ENCODE data around the gene TEX48. TPM values are rescaled to one million over a fixed set of nuclear protein-coding genes. Genes with fewer than 3 reads are reported as not detected.
A peak's percentile ranks its signal among the peaks of the same experiment; 100 is the strongest.

Gene TEX48
- total RNA-seq, 1 donor from 2014 or later: not detected

DNA sequence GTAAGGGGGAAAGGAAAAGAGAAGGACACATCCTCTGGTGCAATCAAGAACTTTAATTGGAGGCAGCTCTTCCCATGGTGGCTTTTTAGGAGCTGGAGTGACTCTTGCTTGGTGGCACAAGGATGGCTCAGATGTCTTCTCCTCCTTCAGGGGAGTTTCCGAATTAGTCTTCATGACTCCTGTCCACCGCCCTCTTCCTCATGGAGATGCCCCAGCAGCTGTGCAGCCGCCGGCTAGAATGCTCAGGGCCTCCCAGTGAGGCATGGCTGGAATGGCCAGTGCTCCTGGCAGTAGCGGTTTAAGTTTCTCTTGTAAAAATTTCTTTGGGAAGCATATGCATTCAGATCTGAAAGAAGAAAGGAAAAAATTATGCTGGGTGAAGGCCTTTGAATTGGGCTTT, 15.6 kb downstream of the TEX48 start:
- DNase-seq: no peak

DNA sequence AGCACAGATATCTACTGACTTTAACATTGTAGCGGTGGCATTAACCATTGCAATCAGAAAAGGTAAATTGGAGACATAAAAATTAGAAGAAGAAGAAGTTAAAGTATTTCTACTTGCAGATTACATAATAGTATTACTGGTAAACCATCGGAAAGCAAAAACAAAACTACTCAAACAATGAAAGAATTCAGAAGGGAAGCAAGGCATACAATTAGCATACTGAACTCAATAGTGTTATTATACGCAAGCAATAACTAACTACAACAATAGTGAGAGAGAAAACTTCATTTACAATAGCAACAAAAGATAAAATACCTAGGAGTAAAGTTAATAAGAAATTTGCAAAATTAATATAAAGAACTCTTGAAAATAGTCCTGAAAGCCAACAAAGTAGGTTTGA, 17.8 kb downstream of the TEX48 start:
- no peak for DNase-seq

DNA sequence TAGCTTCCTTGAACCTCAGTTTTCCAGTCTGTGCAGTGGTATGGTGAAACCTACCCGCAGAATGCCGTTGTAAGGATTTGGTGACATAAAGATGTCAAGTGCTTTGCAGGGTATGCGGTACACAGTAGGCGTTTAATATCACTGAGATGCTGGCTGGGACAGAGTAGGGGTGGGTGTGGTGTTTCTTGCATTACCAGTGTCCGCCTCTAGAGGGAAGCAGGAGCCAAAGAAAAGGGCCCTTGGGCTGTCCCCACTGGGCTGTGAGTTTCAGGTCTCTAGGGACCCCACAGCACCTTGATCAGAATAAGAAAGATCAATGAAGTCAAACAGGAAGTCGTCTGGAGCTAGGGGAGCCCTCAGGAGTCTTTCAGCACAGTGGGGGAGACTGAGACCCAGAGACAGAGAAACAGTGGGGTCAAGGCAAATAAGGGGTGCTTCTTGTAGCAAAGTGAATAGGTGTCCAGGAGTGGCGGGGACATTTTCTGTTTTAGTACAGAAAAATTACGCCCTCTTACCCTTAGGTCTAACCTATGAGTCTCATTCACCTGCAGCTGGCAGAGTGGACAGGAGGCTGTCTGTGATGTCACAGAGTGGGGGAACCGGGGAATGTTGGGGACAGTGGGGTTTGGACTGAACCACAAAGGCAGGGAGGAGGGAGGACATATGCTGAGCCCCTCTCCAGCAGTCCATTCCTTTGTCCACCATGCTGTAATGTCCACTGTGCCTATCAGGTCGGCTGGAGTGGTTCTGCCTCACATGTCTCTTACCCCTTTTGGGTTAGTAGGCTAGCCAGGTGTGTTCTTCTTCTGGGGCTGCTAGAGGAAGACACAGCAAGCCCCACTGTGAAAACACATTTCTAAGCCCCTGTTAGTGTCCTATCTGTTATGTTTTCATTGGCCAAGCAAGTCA, 19.7 kb downstream of the TEX48 start:
- no peak for DNase-seq

DNA sequence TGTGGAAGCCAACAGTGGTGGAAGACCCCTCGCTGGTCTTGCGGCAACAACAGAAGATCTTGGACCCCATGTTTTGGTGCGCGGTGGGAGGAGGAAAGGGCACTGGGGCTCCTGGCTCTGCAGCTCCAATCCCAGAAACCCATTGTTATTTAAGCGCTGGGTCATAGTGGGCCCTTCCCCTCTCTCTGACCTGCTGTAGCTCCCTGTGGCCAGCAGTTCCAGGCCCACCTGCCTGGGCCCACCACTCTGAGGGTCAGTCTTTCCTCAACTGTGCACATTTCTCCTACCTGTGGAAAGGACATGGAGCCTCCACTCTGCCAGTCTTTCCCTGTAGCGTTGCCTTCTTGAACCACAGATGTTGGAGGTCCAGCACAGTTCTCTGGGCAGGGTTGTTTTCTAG, 24.3 kb downstream of the TEX48 start, which contains the start of gene TEX53:
TSS of gene TEX53 (minus strand) at position 101 of the 400 bp plus-strand sequence. CDS start at position 70, 31 bp downstream.
- no peak for DNase-seq

DNA sequence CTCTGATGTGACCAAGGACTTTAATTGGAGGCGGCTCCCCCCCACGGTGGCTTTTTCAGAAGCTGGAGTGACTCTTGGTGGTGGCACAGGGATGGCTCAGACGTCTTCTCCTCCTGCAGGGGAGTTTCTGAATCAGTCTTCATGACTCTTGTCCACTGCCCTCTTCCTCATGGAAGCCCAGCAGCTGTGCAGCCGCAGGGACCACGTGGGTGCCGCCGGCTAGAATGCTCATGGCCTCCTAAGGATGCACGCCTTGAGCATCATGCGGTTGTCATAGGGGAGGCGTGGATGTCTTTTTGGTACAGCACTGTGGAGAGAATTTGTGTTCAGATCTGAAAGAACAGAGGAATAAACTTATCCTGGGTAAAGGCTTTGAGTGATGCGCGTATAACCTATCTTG, 25.7 kb downstream of the TEX48 start:
- no peak for DNase-seq

DNA sequence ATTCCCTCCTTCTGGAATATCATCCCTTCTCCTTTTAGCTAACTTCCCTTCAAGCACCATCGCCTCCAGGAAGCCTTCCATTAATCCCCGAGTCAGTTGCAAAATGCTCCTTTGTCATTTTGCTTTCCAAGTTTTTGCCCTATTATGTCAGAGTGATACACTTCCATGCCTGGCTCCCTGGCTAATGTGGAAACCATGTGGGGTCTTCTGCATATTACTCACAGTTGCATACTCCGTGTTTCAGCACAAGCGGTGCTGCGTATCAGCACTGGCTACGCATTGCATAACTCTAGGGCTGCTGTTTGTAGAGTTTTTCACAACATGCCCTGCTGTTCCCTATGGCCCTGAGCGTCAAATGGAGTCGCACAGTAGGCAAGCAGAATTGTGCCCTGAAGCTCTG, 26.3 kb downstream of the TEX48 start:
- no peak for DNase-seq

DNA sequence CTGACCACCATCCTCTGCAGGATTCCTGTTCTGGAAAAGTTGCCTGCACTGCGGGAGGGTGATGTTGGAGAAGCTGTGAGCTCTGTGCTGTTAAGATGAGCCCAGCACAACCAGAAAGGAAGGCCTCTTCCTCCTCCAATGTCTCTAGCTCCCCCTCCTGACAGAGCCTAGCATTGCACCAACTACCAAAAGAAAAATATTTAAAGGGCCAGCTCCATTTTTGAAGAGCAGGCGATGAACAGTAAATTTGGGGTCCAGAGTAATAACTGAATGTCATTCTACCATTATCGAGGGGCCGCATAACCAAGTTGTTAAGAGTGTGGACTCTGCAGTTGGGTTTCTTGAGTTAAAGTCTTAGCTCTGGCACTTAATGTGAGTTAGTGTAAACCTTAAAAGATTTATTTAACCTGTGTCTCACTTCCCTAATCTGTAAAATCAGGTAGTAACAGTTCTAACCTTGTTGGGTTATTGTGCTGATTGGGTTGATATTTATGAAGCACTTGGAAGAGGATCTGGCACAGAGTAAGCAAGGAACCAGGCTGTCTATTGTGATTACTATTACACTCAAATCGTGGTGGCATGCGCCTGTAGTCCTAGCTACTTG, 28.3 kb downstream of the TEX48 start:
- peak; percentile 11 for DNase-seq

DNA sequence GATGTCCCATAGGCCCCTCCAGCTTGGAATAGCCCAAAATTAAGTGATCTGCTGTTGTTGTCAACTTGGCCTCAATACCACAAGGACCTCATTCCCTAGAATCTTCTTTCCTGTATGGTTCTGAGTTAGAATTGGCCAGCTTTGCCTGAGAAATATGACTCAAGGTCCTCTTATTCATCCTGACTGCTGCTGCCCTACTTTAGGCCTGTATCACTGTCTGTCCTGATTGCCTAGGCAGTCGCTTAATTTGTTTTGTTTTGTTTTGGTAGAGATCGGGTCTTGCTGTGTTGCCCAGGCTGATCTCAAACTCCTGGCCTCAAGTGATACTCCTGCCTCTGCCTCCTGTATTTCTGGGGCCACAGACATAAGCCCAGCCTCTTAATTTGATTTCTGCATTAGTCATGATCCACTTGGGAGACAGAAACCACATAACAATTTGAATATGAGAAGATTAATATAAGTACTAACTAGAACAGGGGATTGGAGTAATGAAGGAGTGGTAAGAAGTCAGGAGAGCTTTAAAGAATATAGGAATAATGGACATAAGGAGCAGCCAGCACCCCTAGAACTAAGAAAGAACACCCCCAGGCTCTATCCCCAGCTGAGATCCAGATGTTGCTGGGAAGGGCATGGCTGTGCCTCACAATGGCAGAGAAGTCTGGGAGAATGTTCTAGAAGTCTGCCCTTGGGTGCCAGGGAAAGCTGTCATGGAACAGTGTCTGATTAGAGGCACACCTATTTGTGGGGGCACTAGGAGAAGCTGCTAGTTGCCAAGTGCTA, 29.0 kb downstream of the TEX48 start:
- DNase-seq: no peak

DNA sequence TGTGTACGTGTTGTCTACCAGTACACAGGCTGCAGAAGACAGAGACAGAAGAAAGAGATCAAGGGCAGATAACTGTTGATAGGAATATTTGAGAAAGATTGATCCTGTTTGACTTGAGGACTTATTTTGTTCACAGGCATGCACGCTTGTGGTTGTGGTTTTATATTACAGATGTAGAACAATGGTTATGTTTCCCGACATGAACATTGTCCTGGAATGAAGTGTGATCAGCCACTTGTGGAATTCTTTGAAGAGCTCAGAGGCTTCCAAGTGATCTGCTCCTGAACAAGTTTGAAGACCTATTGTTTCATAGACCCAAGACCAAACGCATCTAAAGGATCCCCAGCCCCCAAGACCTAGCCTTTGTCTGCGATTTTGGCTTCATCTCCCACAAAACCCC, 38.1 kb downstream of the TEX48 start:
- DNase-seq: no peak

DNA sequence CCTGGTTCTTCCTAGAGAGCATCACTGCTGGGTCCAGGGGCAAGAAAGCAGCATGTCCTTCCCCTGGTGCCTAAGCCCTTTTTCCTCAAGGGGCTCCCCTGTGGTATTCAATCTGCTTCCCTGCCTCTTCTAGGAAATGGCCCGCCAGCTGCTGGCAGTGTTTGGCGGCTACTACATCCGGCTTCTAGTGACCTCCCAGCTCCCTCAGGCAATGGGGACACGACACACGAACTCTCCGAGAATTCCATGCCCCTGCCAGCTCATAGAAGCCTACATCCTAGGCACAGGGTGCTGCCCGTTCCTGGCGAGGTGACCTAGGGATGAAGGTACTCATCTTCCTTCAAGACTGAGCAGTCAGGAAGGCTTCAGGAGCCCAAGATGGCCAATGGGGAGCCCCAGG, 39.0 kb downstream of the TEX48 start:
- DNase-seq: no peak

DNA sequence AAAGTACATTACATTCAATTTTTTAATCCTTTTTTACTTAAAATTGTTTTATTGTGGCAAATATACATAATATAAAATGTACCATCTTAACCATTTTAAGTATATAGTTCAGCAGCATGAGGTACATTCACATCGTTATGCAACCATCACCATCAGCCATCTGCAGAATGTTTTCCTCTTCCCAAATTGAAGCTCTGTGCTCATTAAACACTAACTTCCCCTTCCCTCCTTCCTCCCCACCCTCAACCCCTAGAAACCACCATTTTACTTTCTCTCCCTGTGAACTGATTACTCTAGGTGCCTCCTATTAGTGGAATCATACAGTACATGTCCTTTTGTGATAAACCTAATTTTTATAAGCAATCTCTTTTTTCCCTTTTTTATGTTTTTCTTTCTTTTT, 40.0 kb downstream of the TEX48 start:
- DNase-seq: no peak

DNA sequence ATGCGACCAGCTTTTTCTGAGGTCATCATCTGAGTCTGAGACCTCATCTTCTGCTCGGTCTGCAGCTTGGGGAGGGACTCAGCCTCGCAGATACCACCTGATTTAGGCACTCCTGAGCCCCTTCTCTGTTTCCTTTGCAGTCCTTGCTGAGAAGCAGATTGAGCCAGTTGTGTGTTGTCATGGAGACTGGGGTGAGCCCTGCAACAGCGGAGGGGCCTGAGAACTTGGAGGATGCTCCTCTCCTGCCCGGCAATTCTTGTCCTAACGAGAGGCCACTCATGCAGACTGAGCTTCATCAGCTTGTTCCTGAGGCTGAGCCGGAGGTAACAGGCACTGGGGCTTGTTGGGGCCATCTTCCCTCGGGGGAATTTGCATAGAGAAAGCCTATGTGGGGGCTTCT, 43.6 kb downstream of the TEX48 start:
- DNase-seq: no peak

DNA sequence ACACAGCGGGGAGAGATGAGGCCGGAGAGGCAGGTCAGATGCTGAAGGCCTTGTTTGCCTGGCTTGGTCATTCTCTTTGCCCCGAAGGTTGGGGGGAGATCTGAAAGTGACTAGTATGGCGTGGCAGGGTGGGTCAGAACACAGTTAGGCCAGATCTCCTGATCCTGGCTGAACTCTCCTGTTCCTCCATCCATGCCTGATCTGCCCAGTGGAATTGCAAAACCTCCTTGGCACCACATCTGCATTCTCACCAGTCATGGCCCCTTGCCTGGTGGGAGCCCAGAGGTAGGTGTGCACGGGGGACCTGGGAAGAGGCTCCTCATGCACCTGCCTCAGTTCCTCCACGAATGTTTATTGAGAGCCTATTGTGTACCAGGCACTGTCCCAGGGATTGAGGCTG, 47.6 kb downstream of the TEX48 start:
- no peak for DNase-seq

DNA sequence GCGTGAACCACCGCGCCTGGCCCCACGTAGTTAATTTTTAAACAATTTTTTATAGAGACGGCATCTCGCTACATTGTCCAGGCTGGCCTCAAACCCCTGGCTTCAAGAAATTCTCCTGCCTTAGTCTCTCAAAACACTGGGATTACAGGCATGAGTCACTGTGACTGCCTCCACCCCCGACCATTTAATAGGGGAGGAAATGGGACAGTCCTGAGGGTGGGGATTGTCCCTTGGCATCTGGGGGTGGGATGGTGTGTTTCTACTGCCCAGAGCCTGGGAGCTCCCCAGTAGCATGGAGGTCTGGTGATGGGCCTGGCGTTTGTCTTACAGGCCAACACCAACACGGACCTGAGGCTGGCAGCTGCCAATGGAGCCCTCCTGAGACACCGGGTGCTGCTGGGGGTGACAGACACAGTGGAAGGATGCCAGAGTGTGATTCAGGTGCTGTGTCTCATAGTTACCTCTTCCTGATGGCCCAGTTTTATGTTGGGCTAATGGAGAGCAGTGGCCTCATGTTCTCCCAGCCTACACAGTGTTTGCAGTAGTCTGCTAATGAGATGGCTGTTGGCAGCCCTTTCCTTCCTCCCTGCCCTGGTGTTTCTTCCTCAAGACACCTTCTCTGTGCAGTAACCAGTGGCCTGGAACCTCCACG, 48.4 kb downstream of the TEX48 start:
- DNase-seq: no peak

DNA sequence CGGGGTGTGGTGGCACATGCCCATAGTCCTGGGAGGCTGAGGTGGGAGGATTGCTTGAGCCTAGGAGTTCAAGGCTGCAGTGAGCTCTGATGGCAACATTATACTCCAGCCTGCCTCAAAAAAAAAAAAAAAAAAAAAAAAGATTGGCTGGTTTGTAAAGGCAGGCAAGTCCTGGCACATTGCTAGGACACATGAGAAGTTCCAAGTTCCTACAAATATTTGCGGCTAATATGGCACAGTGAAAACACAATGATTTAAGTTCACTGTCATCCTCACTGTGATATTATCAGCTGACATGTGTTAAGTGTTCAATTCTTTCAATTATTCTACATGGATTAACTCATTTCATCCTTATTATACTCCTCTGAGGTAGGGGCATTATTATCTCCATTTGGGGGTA, 50.8 kb downstream of the TEX48 start:
- no peak for DNase-seq

DNA sequence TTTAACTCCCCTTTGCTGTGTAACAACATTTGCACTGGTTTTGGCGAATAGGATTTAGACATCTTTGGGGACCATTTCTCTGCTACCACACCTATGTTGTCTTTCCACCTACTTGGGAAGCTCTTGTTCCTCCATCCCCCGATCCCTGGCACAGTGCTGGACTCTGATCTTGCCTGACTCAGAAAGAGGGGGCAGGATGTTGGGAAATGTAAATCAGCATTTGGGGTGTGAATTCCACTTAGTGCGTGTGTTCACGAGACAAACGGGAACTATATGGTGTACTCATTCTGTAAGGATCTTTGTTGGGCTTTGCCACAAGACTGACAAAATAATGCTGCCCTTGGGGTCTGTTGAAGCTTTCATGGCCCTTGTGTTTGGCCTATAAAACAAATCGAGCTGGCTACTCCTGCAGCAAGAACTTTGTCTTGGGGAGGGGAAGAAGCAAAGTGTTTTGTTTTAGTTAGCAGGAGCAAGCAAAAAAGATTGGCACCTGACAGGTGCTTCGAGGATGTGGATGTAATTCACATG, 52.4 kb downstream of the TEX48 start:
- peak; percentile 28 for DNase-seq

DNA sequence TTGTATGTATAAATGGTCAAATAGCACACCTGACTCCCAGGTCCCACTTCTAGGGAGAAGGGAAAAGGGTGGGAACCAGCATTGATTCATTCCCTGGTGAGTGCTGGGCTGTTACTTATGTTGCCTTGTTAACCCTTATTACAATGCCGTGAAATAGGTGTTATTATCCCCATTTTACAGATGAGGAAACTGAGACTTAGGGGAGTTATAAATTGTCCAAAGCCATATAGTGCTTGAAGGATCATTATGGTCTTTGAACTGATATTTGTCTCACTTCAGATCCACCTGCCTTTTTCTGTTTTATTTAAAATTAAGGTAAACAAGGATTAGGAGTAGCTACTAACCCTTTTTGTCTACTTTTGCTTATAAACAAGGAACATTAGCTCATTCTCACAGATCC, 54.4 kb downstream of the TEX48 start:
- DNase-seq: no peak

DNA sequence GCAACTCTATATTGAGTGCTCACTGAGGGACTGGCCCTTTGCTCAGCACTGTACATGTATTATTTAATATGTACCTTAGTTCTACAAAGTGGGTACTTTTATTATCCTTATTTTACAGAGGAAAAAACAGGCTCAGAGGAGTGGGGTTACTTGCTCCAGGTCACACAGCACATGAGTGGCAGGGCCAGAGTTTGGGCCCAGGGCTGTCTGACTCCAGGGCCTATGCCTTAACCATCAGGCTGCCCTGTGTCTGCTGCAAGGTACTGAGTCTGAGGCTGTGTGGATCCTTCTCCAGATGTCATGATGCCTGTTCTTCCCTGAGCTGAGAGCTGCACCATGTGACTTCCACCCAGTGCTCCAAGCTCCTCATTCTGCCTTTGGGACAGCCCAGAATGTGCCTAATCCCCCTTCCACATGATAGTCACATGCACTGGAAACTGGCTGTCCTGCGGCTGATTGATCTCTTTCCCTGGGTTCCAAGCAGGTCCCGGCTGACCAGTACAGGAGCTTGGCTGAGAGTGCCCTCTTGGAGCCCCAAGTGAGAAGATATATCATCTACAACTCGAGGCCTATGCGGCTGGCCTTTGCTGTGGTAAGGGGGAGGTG, 55.5 kb downstream of the TEX48 start:
- DNase-seq: no peak

DNA sequence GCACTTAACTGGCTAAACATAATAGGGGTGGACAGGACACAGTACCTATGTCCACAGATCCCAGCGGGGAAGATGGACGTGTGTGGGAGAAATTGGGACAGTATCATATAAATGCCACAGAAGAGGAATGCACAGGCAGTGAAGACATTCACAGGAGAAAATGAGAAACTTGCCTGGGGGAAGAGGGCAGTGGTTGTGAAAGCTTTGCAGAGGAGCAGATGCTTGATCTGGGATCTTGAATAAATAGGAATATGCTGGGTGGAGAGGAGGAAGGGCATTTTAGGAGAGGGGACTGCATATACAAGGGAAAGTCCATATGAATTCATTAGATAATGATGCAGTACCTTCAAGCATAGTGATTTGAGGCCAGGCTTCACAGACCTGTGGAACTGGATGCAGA, 57.3 kb downstream of the TEX48 start:
- DNase-seq: no peak

DNA sequence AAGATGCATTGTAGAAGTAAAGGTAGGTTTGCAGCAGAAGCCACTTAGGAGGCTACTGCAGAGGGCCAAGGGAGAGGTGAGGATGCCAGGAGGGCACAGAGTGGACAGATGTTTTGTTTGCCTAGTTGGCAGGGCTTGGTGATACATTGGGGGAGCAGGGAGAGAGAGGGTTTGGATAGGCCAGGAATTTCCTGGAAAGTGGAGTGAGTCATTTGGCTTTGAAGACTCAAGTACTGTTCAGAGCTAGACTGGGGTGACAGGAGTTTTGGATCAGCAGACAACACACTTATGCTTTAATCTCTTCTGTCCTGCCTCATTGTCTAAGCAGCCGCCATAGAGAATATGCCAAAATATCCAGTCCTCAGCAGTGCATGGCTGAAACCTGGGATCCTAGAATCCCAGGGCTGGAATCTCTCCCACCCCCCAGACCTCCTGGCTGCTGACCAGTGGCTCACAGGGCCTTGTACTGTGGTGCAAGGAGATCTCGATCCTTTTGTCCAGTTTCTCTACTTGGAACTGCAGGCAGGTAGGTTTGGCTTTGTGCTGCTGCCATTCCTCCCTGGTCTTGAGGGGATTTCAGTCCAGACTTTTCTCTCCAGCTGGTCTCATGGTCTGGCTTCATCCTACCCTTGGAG, 59.9 kb downstream of the TEX48 start:
- peak; percentile 11 for DNase-seq

DNA sequence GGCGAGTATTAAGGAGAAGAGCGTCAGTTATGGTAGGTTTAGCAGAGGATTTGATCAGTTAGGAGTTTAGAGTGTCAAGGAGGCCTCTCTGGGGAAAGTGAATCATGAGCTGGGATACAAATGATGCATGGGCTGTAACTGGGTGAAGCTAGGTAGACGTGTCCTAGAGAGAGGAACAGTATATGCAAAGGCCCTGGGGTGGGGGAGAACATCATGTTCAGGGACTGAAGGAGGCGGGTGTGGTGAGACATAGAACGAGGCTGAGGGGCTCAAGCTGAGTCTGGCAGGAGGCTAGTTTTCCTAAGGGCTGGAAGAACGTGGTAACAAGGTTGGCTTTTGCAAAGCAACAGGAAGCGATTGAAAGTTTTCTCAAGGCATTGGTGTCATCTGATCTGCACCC, 60.4 kb downstream of the TEX48 start:
- no peak for DNase-seq
